GM15510 (cell line): ENCODE results near the gene SNRNP40.

Experiments used
- POLR2A ChIP-seq: IDR thresholded peaks from 3 replicates; pipeline ENCODE4 v1.6.1; 2011; ENCODE audit warnings: borderline replicate concordance; ENCODE audit not compliant: insufficient read length; ENCODE audit errors: extremely low read depth

SNRNP40 gene

DNA sequence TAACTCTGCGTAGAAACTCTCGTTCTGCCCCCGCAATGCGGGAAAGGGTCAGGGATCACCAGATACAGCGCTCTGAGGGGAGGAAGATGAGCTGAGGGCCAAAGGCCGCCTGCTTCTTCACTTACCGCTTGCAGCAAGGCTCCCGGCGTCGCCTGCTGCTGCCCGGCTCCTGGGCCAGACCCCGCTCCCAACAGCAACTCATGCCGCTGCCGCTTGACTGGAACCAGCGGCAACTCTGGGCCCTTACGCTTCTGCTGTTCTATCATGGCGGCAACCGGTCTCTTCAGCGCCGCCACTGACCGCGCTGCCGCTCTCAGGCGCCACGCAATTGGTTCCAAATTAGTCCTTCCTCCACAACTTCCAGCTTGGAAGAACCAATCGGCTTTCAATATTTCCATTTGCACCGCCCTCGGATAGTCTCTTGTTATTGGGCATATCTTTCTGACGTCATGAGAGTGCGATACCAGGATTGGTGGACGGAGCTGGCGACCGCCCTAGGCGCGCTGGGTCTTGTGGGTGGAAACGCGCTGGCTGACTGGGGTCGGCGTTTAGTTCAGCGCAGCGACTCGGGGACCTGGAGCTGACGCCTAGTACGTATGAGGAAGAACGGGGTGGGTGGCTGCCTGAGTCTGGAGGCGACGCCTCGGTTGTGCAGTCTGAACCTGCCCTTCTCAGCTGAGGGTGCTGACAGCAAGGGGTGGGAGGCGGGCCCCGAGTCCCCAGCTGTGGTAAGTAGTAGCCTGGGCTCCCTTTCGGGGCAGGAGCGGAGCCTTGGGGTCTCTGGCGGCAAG lies at the start of gene SNRNP40, which contains the start of gene ZCCHC17:
Gene SNRNP40, minus strand, starts transcription at position 303 of the 791 bp plus-strand sequence. Its CDS starts 37 bp downstream, at position 266.
Gene ZCCHC17, plus strand, starts transcription at position 547 of the 791 bp plus-strand sequence. CDS start 13,067 bp downstream, outside the sequence.
- TF ChIP-seq POLR2A, result peak; percentile 87

GRCh38 chr1:31345635-31346034 lies 49.0 kb upstream of the SNRNP40 start:
- TF ChIP-seq POLR2A, result no peak

GRCh38 chr1:31344503-31344902 lies 47.9 kb upstream of the SNRNP40 start:
- TF ChIP-seq POLR2A, result no peak

- no peak for TF ChIP-seq POLR2A
Observed at GRCh38 chr1:31336687-31337467, 40.3 kb upstream of the SNRNP40 start.

- TF ChIP-seq POLR2A, result no peak
Observed at GRCh38 chr1:31335007-31335406, 38.4 kb upstream of the SNRNP40 start.

GRCh38 chr1:31327381-31327780 lies 30.8 kb upstream of the SNRNP40 start:
- TF ChIP-seq POLR2A, result no peak

DNA sequence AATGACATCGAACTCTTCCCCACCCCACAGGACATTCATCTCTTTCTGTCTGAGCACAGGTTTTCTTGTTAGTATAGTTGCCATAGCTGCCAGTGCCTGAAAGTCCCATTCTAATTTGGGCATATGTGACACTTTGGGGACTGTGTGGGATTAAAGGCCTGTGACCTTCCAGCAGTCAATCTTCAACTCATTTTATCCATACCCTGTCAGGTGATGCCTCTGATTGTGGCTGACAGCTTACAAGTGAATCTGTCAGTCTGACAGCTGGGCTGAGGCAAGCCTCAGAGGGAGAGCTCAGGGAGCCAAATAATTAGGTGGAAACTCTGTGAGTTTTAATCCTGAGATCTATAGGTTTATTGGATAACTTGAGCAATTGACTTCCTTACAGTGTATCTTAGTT lies 29.9 kb upstream of the SNRNP40 start:
- no peak for TF ChIP-seq POLR2A

DNA sequence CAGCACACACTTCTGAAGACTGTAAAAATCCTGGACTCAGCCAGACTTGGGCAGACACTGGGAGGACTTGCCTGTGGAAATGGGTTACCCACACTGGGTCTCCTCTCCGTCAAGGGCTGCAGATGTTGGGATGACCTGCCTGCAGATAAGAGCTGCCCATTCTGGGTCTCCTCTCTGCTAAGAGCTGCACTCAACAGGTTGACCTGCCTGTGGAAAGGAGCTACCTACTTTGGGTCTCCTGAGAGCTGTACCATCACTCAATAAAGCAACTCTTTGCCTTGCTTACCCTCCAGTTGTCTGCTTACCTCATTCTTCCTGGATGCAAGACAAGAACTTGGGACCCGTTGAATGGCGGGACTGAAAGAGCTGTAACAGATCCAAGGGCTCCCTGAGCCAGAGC lies 28.4 kb upstream of the SNRNP40 start:
- no peak for TF ChIP-seq POLR2A

- TF ChIP-seq POLR2A, result no peak
Observed at GRCh38 chr1:31324093-31324492, 27.5 kb upstream of the SNRNP40 start.

GRCh38 chr1:31318146-31318545 lies 21.6 kb upstream of the SNRNP40 start:
- no peak for TF ChIP-seq POLR2A

GRCh38 chr1:31315902-31316301 lies 19.3 kb upstream of the SNRNP40 start:
- no peak for TF ChIP-seq POLR2A

GRCh38 chr1:31310198-31310597 lies 13.6 kb upstream of the SNRNP40 start:
- no peak for TF ChIP-seq POLR2A

DNA sequence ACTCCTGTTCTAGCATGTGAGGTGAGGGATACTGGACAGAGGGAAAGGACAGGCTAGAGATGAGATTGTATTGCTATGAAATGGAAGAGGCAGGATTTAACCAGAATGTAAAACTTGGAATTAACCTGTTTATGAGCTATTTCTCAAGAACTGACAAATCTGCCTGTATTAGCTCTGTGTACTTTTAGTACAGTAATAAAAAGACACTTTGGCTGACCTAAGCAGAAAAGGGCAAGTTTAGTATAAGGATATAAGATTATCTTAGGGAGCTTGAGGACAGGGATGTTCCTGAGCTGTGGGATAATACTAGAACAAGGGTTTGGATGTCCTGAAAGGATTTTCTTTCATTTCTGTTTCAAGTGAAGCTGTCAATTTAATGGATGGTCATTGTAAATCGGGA lies 11.4 kb upstream of the SNRNP40 start:
- no peak for TF ChIP-seq POLR2A

GRCh38 chr1:31306278-31306677 lies 9.7 kb upstream of the SNRNP40 start:
- no peak for TF ChIP-seq POLR2A

DNA sequence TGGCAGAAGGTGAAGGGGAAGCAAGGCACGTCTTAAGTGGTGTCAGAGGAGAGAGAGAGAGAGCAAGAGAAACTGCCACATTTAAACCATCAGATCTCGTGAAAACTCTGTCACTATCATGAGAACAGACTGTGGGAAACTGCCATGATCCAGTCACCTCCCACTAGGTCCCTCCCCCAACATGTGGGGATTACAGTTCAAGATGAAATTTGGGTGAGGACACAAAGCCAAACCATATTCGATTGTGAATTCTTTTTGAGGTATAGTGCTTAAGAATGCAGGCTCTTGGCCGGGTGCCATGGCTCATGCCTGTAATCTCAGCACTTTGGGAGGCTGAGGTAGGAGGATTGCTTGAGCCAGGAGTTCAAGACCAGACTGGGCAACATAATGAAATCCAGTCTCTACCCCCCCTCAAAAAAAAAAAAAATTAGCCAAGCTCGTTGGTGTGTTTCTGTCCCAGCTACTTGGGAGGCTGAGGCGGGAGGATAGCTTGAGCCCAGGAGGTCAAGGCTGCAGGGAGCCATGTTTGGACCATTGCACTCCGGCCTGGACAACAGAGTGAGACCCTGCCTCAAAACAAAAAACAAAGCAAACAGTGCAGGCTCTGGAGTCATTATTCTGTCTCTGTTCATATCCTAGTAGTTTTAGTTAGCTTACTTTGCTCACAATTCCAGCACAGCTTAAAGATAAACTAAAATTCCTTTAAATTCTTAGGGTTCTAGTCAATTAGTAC lies 6.3 kb upstream of the SNRNP40 start:
- no peak for TF ChIP-seq POLR2A
